Measurements from ENCODE around the gene DNAAF6.

DNAAF6 gene

DNA sequence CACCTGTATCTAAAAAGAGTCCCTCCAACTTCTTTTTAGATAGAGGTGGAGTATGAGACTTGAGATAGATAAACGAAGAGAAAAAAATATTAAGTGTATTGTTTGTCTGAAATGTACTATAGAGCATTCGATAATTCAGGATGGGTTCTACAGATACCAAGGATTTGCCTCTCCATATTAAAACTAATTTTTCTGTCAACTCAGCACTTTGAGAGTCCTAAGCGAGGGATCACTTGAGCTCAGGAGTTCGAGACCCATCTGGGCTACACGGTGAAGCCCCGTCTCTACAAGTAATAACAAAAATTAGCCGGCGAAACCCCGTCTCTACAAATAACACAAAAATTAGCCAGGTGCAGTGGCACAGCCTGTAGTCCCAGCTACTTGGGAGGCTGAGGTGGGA lies 1.5 kb downstream of the DNAAF6 start:
- Histone ChIP-seq H3K27me3 (ENCODE audit: insufficient read depth, poor library complexity, severe bottlenecking) (peaks cover 8% of the 10 kb centered on the region), H3K27ac (replicated peaks) (no peak overlapping the region), H3K4me3 (replicated peaks; ENCODE audit: insufficient read depth, low read length) (no peak overlapping the region)
- no peak for TF ChIP-seq CTCF (IDR thresholded peaks at IDR 0.05; ENCODE audit: insufficient read depth, low read length)
- no peak for TF ChIP-seq POLR2AphosphoS5 (IDR thresholded peaks at IDR 0.05; ENCODE audit: low read depth)
- TF ChIP-seq SPI1 (IDR thresholded peaks at IDR 0.05; ENCODE audit: borderline replicate concordance, low read depth): no peak
- TF ChIP-seq REST (IDR thresholded peaks at IDR 0.05; ENCODE audit: insufficient replicate concordance, low read depth): no peak
- no peak for TF ChIP-seq GABPA (IDR thresholded peaks at IDR 0.05; ENCODE audit: low read depth)
- DNase-seq (ENCODE audit: low read depth in 1 of 2, low spot score in 1 of 2): no peak

GRCh38 chrX:107213477-107213876 lies 7.1 kb downstream of the DNAAF6 start:
- no peaks in the 10 kb centered on the region for H3K27me3 ChIP-seq (ENCODE audit: insufficient read depth, poor library complexity, severe bottlenecking)
- DNase-seq (ENCODE audit: low read depth in 1 of 2, low spot score in 1 of 2): no peak

DNA sequence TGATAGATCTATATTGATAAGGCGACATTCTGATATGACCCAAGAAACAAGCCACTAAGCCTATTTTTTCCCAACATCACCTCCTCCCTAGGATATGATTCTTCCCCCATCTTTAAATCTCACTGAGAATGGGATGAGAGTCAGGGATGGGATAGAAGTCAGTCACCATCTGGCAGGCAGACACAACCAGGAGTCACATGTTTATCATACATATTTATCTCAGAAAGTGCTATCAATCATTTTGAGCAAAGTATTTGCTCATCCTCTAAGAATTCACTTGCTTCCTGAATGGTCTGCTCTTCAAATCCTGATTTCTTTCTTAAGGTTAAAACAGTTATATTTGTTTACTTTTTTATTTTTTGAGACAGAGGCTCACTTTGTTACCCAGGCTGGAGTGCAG lies 20.3 kb downstream of the DNAAF6 start:
- no peaks in the 10 kb centered on the region for H3K27me3 ChIP-seq (ENCODE audit: insufficient read depth, poor library complexity, severe bottlenecking)
- no peak overlapping the region for H3K27ac ChIP-seq (replicated peaks)
- no peak overlapping the region for H3K4me3 ChIP-seq (replicated peaks; ENCODE audit: insufficient read depth, low read length)
- no peak for DNase-seq (ENCODE audit: low read depth in 1 of 2, low spot score in 1 of 2)
- TF ChIP-seq REST (IDR thresholded peaks at IDR 0.05; ENCODE audit: insufficient replicate concordance, low read depth): no peak
- no peak for TF ChIP-seq SPI1 (IDR thresholded peaks at IDR 0.05; ENCODE audit: borderline replicate concordance, low read depth)
- TF ChIP-seq GABPA (IDR thresholded peaks at IDR 0.05; ENCODE audit: low read depth): no peak
- TF ChIP-seq POLR2AphosphoS5 (IDR thresholded peaks at IDR 0.05; ENCODE audit: low read depth): no peak
- TF ChIP-seq CTCF (IDR thresholded peaks at IDR 0.05; ENCODE audit: insufficient read depth, low read length): no peak

More at GRCh38 chrX:107213477-107213876, 7.1 kb downstream of the DNAAF6 start:
- TF ChIP-seq SPI1 (IDR thresholded peaks at IDR 0.05; ENCODE audit: borderline replicate concordance, low read depth) (no peak), REST (IDR thresholded peaks at IDR 0.05; ENCODE audit: insufficient replicate concordance, low read depth) (no peak), POLR2AphosphoS5 (IDR thresholded peaks at IDR 0.05; ENCODE audit: low read depth) (no peak), CTCF (IDR thresholded peaks at IDR 0.05; ENCODE audit: insufficient read depth, low read length) (no peak), GABPA (IDR thresholded peaks at IDR 0.05; ENCODE audit: low read depth) (no peak)
- H3K4me3 ChIP-seq (replicated peaks; ENCODE audit: insufficient read depth, low read length): no peak overlapping the region
- no peak overlapping the region for H3K27ac ChIP-seq (replicated peaks)

All from HL-60 (cell line).